Activated naive CD8-positive, alpha-beta T cell treated with anti-CD3 and anti-CD28 coated beads for 36 hours (primary cell): ENCODE measurements around the gene KRTAP4-2. TPM values are rescaled to one million over a fixed set of nuclear protein-coding genes. Genes with fewer than 3 reads are reported as not detected.
"Not testable (repeated sequence)": the region's sequence is repeated elsewhere in the genome, so short reads cannot be mapped to it uniquely, and the experiment has no call there.

Source experiments
- DNase-seq: peaks from one replicate; pipeline ENCODE4 v3.0.0; 2021
- H3K27ac Mint-ChIP-seq: one replicate; pipeline ENCODE4 v1.8.0; 2022; ENCODE audit warnings: mild to moderate bottlenecking, moderate library complexity, mixed read lengths
- H3K27me3 Mint-ChIP-seq: one replicate; pipeline ENCODE4 v1.8.0; 2022; ENCODE audit warnings: mild to moderate bottlenecking, mixed read lengths
- H3K36me3 Mint-ChIP-seq: one replicate; pipeline ENCODE4 v1.8.0; 2021; ENCODE audit warnings: mild to moderate bottlenecking, mixed read lengths
- H3K4me1 Mint-ChIP-seq: one replicate; pipeline ENCODE4 v1.8.0; 2021; ENCODE audit warnings: mixed read lengths
- H3K4me3 Mint-ChIP-seq: one replicate; pipeline ENCODE4 v1.8.0; 2022; ENCODE audit warnings: mild to moderate bottlenecking, moderate library complexity, mixed read lengths
- H3K9me3 Mint-ChIP-seq: one replicate; pipeline ENCODE4 v1.8.0; 2022; ENCODE audit warnings: mixed read lengths
- total RNA-seq, 2 experiments: library from RNA; stranded (reverse); gene quantifications; one replicate each; pipeline ENCODE4 v1.2.3, GENCODE V29; 2021

The KRTAP4-2 gene
- not detected for total RNA-seq

DNA sequence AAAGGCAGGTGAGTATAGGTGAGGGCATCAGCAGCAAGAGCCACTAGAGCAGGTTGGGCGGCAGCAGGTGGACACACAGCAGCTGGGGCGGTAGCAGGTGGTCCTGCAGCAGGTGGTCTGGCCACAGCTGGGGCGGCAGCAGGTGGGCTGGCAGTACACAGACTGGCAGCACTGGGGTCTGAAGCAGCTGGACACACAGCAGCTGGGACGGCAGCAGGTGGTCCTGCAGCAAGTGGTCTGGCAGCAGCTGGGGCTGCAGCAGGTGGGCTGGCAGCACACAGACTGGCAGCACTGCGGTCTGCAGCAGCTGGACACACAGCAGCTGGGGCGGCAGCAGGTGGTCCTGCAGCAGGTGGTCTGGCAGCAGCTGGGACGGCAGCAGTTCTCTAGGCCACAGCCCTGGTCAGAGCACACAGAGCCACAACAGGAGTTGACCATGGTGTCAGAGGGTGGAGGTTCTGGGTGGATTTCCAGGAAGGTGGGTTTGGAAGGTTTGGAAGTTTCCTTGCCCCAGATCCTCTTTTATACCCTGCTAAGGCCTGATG is at the start of gene KRTAP4-2:
Gene KRTAP4-2 (minus strand): TSS at position 495 of the 545 bp plus-strand sequence. CDS start 57 bp downstream, at position 438.
- Mint-ChIP-seq H3K9me3 (no peaks in the 10 kb centered on the region), H3K27me3 (no peaks in the 10 kb centered on the region), H3K27ac (no peak within 1 kb of the TSS), H3K4me3 (no peak within 1 kb of the TSS), H3K4me1 (peaks cover 2% of the 10 kb centered on the region), H3K36me3 (no peaks in the 10 kb centered on the region)
- DNase-seq, result no peak

DNA sequence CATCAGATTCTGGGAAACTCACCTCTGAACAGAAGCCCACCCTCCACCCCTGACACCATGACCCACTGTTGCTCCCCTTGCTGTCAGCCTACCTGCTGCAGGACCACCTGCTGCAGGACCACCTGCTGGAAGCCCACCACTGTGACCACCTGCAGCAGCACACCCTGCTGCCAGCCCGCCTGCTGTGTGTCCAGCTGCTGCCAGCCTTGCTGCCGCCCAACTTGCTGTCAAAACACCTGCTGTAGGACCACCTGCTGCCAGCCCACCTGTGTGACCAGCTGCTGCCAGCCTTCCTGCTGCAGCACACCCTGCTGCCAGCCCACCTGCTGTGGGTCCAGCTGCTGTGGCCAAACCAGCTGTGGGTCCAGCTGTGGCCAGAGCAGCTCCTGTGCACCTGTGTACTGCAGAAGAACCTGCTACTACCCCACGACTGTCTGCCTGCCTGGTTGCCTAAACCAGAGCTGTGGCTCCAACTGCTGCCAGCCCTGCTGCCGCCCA is 48.6 kb upstream of the KRTAP4-2 start, which contains the start of gene KRTAP9-2:
Gene KRTAP9-2 (plus strand): TSS at position 51 of the 498 bp plus-strand sequence. CDS start 7 bp downstream, at position 58.
- H3K9me3 Mint-ChIP-seq, H3K27me3 Mint-ChIP-seq, H3K36me3 Mint-ChIP-seq, H3K4me3 Mint-ChIP-seq, DNase-seq, H3K27ac Mint-ChIP-seq, H3K4me1 Mint-ChIP-seq: not testable (repeated sequence)

DNA sequence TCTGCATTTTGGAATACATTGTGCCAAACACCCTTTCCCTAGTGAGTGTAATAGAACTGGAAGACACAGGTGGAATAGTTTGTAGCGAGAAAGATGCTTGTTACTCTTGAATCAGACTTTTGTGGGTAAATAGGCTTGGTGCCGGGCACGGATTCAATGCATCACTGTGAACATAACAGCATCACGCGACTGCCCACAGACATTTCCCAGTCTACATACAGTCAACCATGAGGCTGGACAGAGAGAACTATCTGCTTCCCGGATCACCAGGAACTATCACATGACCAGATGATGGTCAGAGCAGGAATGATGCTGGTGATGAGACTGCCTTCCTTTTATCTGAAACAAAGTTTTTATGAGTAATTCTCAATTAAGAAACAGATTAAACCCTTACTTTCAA is 48.0 kb upstream of the KRTAP4-2 start:
- Mint-ChIP-seq H3K9me3 (no peaks in the 10 kb centered on the region), H3K27me3 (no peaks in the 10 kb centered on the region), H3K4me3 (no peak overlapping the region), H3K4me1 (no peaks in the 10 kb centered on the region), H3K36me3 (no peaks in the 10 kb centered on the region), H3K27ac (no peak overlapping the region)
- no peak for DNase-seq

DNA sequence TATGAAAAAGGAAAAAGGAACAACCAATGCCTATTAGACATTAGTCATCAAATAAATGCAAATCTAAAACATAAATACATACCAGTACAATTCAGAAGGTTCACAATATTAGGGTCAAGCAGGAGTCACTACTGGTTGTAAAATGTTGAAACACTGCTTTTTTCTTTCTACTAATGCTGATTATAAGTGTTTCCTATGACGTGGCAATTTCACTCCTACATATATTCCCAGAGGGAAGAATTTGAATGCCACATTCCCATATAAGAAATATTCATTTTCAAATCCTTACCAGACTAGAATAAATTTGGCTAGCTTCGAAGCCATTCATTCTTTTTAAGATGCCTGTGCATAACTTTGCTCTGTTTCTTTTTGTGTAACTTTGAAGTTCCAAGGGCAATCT is 45.8 kb upstream of the KRTAP4-2 start:
- peaks cover 1% of the 10 kb centered on the region for H3K9me3 Mint-ChIP-seq
- H3K4me1 Mint-ChIP-seq, result no peaks in the 10 kb centered on the region
- no peak overlapping the region for H3K4me3 Mint-ChIP-seq
- H3K27ac Mint-ChIP-seq, result no peak overlapping the region
- H3K36me3 Mint-ChIP-seq, result no peaks in the 10 kb centered on the region
- H3K27me3 Mint-ChIP-seq, result no peaks in the 10 kb centered on the region
- DNase-seq, result no peak

DNA sequence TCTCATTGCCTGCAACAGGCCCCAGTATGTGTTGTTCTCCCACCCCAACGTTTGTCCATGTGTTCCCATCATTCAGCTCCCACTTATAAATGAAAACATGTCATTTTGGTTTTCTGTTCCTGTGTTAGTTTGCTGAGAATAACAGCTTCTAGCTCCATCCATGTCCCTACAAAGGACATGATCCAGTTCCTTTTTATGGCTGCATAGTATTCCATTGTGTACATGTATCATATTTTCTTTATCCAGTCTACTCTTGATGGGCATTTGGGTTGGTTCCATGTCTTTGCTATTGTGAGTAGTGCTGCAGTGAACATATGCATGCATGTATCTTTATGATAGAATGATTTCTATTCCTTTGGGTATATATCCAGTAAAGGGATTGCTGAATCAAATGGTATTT is 37.7 kb upstream of the KRTAP4-2 start:
- Mint-ChIP-seq H3K4me3 (no peak overlapping the region), H3K4me1 (peaks cover 5% of the 10 kb centered on the region), H3K27ac (no peak overlapping the region), H3K27me3 (no peaks in the 10 kb centered on the region), H3K36me3 (no peaks in the 10 kb centered on the region), H3K9me3 (peaks cover 1% of the 10 kb centered on the region)
- no peak for DNase-seq

DNA sequence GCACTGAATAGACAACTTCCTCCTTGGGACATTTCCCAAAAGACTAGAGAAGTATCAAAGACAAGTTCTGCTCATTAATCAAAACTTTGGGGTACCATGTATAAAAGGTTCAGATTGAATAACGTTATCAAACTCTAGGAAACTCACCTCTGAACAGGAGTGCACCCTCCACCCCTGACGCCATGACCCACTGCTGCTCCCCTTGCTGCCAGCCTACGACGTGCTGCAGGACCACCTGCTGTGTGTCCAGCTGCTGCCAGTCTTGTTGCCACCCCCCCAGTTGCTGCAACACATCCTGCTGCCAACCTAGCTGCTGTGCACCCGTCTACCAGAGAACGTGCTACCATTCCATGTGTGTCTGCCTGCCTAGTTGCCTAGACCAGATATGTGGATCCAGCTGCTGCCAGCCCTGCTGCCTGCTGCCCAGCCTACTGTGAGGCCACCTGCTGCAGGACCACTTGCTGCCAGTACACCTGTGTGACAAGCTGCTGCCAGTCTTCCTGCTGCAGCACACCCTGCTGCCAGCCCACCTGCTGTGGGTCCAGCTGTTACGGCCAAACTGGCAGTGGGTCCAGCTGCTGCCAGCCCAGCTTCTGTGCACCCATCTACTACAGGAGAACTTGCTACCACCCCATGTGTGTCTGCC is 34.6 kb upstream of the KRTAP4-2 start:
- no peak overlapping the region for H3K27ac Mint-ChIP-seq
- peaks cover 5% of the 10 kb centered on the region for H3K4me1 Mint-ChIP-seq
- no peak overlapping the region for H3K4me3 Mint-ChIP-seq
- H3K9me3 Mint-ChIP-seq, result peaks cover 3% of the 10 kb centered on the region
- DNase-seq, result no peak
- no peaks in the 10 kb centered on the region for H3K36me3 Mint-ChIP-seq
- H3K27me3 Mint-ChIP-seq, result no peaks in the 10 kb centered on the region

DNA sequence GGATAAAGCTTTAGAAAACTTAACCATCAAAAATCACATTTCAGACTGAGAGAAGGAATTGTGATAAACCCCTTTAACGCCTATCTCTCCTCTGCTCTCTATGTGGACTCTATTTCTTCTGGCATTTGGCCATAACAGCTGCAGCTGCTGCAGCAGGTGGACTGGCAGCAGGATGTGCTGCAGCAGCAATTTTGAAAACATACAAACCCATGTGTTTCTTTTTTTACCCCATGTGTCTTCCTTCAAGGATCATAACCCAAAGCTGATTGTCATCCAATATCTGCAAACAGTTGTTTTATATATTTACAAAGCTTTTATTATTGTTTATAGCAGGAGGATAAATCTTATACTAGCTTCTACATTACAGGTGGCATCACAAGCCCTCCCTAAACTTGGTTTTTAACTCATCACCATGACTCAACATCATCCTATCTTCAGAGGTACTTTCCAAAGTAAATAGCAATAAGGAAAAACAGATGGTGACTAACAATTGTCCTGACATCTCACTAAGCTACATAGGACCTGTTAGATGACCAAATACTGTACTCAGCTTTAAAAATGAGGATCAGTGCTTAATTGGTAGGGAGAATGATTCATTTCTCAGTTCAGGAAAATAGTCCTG is 33.9 kb upstream of the KRTAP4-2 start:
- Mint-ChIP-seq H3K4me1 (peaks cover 5% of the 10 kb centered on the region), H3K27ac (no peak overlapping the region), H3K9me3 (peaks cover 3% of the 10 kb centered on the region), H3K36me3 (no peaks in the 10 kb centered on the region), H3K4me3 (no peak overlapping the region), H3K27me3 (no peaks in the 10 kb centered on the region)
- no peak for DNase-seq

DNA sequence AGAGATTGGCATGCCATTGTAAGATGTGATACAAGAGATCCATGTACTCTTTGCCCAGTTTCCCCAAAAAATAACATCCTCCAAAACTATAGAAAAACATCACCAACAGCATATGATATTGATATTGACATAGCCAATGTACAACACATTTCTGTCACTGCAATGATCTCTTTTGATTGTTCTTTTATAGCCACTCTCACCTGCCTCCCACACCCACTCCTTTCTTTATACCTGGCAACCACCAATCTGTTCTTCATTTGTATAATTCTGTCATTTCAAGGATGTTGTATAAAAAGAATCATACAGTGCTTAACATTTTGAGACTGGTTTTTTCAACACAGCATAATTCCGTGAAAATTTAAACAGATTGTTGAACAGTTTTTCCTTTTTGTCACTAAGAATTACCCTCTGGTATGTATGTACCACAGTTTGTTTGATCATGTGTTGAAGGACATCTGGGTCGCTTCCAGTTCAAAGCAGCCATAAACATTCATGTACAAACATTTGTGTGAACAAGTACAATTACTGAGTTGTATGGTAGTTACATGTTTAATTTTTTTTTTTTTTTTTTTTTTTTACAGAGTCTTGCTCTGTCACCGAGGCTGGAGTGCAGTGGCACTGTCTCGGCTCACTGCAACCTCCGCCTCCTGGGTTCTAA is 21.5 kb upstream of the KRTAP4-2 start:
- H3K27ac Mint-ChIP-seq, result no peak overlapping the region
- H3K36me3 Mint-ChIP-seq, result no peaks in the 10 kb centered on the region
- no peak overlapping the region for H3K4me3 Mint-ChIP-seq
- no peaks in the 10 kb centered on the region for H3K9me3 Mint-ChIP-seq
- H3K27me3 Mint-ChIP-seq, result no peaks in the 10 kb centered on the region
- no peaks in the 10 kb centered on the region for H3K4me1 Mint-ChIP-seq
- DNase-seq, result no peak

DNA sequence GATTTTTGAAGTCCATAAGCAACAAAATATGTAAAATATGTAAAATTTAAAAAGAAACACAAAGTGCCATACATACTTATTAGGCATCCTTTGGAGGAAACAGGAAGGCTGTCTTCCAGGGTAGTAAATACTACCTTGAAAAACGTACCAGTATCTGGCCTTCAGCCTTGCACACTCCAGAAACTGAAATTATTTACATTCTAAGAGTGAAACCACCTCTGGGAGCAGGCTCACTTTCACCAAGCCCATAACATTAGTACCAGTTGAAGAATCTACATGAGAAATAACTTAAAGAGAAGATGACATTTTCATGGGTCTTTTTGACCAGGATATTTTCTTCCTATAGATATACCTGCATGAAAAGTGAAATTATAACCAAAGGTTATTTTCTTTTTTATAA is 18.0 kb upstream of the KRTAP4-2 start:
- no peak for DNase-seq
- no peaks in the 10 kb centered on the region for H3K36me3 Mint-ChIP-seq
- H3K4me1 Mint-ChIP-seq, result no peaks in the 10 kb centered on the region
- no peaks in the 10 kb centered on the region for H3K27me3 Mint-ChIP-seq
- no peak overlapping the region for H3K27ac Mint-ChIP-seq
- H3K4me3 Mint-ChIP-seq, result no peak overlapping the region
- peaks cover 3% of the 10 kb centered on the region for H3K9me3 Mint-ChIP-seq

DNA sequence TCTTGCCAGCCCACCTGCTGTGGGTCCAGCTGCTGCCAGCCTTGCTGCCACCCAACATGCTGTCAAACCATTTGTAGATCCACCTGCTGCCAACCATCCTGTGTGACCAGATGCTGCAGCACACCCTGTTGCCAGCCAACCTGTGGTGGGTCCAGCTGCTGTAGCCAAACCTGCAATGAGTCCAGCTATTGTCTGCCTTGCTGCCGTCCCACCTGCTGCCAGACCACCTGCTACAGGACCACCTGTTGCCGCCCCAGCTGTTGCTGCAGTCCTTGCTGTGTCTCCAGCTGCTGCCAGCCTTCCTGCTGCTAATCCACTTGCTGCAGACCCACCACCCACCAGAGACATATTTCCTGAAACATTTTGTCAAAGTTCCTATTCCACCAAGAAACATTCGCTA is 12.3 kb upstream of the KRTAP4-2 start:
- Mint-ChIP-seq H3K36me3 (no peaks in the 10 kb centered on the region), H3K4me1 (no peaks in the 10 kb centered on the region), H3K9me3 (peaks cover 3% of the 10 kb centered on the region), H3K27ac (no peak overlapping the region), H3K4me3 (no peak overlapping the region), H3K27me3 (no peaks in the 10 kb centered on the region)
- DNase-seq, result no peak

DNA sequence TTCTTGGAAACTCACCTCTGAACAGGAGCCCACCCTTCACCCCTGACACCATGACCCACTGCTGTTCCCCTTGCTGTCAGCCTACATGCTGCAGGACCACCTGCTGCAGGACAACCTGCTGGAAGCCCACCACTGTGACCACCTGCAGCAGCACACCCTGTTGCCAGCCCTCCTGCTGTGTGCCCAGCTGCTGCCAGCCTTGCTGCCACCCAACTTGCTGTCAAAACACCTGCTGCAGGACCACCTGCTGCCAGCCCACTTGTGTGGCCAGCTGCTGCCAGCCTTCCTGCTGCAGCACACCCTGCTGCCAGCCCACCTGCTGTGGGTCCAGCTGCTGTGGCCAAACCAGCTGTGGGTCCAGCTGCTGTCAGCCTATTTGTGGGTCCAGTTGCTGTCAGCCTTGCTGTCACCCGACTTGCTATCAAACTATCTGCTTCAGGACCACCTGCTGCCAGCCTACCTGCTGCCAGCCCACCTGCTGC is 11.9 kb upstream of the KRTAP4-2 start, which contains the start of gene KRTAP9-1:
Gene KRTAP9-1 (plus strand): TSS at position 51 of the 482 bp plus-strand sequence. CDS start 0 bp downstream, at position 51.
- not testable (repeated sequence) for H3K36me3 Mint-ChIP-seq, H3K4me3 Mint-ChIP-seq, H3K27ac Mint-ChIP-seq, H3K27me3 Mint-ChIP-seq, H3K4me1 Mint-ChIP-seq, DNase-seq, H3K9me3 Mint-ChIP-seq

DNA sequence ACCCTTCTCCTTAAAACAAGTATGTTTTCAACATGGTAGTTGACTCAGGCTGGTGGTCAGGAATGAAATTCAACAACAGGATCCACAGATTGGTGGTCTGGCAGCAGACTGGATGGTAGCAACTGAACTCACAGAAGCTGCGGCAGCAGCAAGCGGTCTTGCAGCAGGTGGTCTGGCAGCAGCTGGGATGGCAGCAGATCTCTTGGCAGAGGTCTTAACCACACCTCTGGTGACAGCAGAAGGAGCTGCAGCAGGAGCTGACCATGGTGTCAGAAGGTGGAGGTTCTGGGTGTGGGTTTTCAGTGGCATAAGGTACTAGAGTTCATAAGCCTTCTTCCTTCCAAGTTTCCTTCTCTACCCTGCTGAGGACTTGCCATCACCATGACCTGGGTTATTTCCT is 8.9 kb upstream of the KRTAP4-2 start:
- no peak for DNase-seq
- H3K4me3 Mint-ChIP-seq, result no peak overlapping the region
- H3K9me3 Mint-ChIP-seq, result no peaks in the 10 kb centered on the region
- H3K27ac Mint-ChIP-seq, result no peak overlapping the region
- H3K27me3 Mint-ChIP-seq, result no peaks in the 10 kb centered on the region
- no peaks in the 10 kb centered on the region for H3K4me1 Mint-ChIP-seq
- H3K36me3 Mint-ChIP-seq, result no peaks in the 10 kb centered on the region

DNA sequence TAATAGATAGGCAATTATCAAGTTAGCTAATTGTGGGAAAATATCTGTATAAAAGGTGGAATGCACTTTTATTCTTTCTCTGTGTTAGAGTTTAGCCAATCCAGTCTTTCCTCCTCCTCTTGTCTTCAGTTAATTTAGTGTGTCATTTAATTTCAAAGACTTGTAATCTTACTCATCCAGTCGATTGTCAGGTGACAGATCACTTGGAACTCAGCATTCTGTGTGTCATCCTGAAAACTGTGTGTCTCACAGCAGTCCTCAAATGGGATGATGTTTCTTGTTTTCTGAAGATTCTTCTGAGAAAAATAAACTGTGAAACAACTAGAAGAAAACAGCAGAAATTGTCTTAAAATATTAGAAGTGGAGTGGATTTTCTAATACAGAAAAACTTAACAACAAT is 7.0 kb upstream of the KRTAP4-2 start:
- no peaks in the 10 kb centered on the region for H3K4me1 Mint-ChIP-seq
- H3K4me3 Mint-ChIP-seq, result no peak overlapping the region
- no peak overlapping the region for H3K27ac Mint-ChIP-seq
- no peaks in the 10 kb centered on the region for H3K9me3 Mint-ChIP-seq
- no peaks in the 10 kb centered on the region for H3K36me3 Mint-ChIP-seq
- no peaks in the 10 kb centered on the region for H3K27me3 Mint-ChIP-seq
- DNase-seq, result no peak

DNA sequence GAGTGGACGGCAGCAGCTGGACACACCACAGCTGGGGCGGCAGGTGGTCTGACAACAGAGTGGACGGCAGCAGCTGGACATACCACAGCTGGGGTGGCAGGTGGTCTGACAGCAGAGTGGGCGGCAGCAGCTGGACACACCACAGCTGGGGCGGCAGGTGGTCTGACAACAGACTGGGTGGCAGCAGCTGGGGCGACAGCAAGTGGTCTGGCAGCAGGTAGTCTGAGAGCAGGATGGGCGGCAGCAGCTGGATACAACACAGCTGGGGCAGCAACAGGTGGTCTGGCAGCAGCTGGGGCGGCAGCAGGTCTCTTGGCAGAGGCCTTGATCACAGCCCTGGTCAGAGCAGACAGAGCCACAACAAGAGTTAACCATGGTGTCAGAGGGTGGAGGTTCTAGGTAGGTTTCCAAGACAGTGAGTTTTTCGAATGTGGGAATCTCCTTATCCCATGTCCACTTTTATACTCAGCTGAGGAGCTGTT is 6.5 kb upstream of the KRTAP4-2 start, which contains the start of gene KRTAP4-1:
Gene KRTAP4-1 (minus strand): TSS at position 432 of the 482 bp plus-strand sequence. CDS start 57 bp downstream, at position 375.
- Mint-ChIP-seq H3K27ac (no peak within 1 kb of the TSS), H3K27me3 (no peaks in the 10 kb centered on the region)

More for the DNA sequence above, 6.5 kb upstream of the KRTAP4-2 start, which contains the start of gene KRTAP4-1:
- DNase-seq, result no peak
- Mint-ChIP-seq H3K4me3 (no peak within 1 kb of the TSS), H3K4me1 (no peaks in the 10 kb centered on the region), H3K36me3 (no peaks in the 10 kb centered on the region), H3K9me3 (no peaks in the 10 kb centered on the region)
